ENCODE data around the gene CCDC183. TPM values are rescaled to one million over a fixed set of nuclear protein-coding genes. Genes with fewer than 3 reads are reported as not detected.
"Not testable (repeated sequence)": the region's sequence is repeated elsewhere in the genome, so short reads cannot be mapped to it uniquely, and the experiment has no call there.

CCDC183 gene
- polyA plus RNA-seq, 3 donors: 0.54 to 2.1 TPM; not detected in 1

- H3K36me3 ChIP-seq (replicated peaks in 1 of 2; ENCODE audit: control insufficient read depth in 1 of 2, insufficient read depth in 2 of 2, low read length in 2 of 2): peaks cover 11 to 12% of the 10 kb centered on the region in 2 donors
- peak in 2 of 3 donors; percentile 37 to 38 for DNase-seq
- not testable (repeated sequence) for H3K4me2 ChIP-seq (replicated peaks; ENCODE audit: extremely low read depth, low read length, poor library complexity, severe bottlenecking); H3K9ac ChIP-seq (ENCODE audit: insufficient read depth, low read length, poor library complexity, severe bottlenecking); H3K27ac ChIP-seq (ENCODE audit: low read depth in 1 of 2, low read length in 2 of 2); H3K79me2 ChIP-seq (ENCODE audit: insufficient read depth, low read length); H2AFZ ChIP-seq (ENCODE audit: insufficient read depth, low read depth, low read length, poor library complexity, severe bottlenecking); H3K4me3 ChIP-seq (replicated peaks in 1 of 3; ENCODE audit: low read depth in 2 of 3, low read length in 3 of 3); H3K9me3 ChIP-seq (replicated peaks in 1 of 2; ENCODE audit: control insufficient read depth in 1 of 2, insufficient read depth in 1 of 2, low read length in 2 of 2); H4K20me1 ChIP-seq (ENCODE audit: insufficient read depth, low read length)
- H3K27ac Mint-ChIP-seq: peak overlapping the region in 1 of 7 donors; percentile 8
- peaks cover 9 to 15% of the 10 kb centered on the region in 2 donors for H3K36me3 Mint-ChIP-seq
- peaks cover 28 to 49% of the 10 kb centered on the region in 2 donors for H3K4me1 ChIP-seq (ENCODE audit: control insufficient read depth in 1 of 2, insufficient read depth in 2 of 2, low read length in 2 of 2)
- peaks cover 0 to 15% (median 12%) of the 10 kb centered on the region in 7 donors for H3K9me3 Mint-ChIP-seq
- intact Hi-C loops (cut with micrococcal nuclease): loop anchor here (5.0 to 10.0 kb wide), 3 partner anchors 37 to 188 kb away; partner anchors contain the start of genes C8G (in 1 of the 2), FBXW5 (in 1 of the 2), FUT7 (in 1 of the 2) and RABL6 (in 1 of the 2)
- H3K4me1 Mint-ChIP-seq: peaks cover 22% of the 10 kb centered on the region
- peaks cover 30 to 57% (median 40%) of the 10 kb centered on the region in 3 donors for H3K27me3 Mint-ChIP-seq (ENCODE audit: low read depth in 3 of 3)
- WGBS (ENCODE audit: insufficient coverage): 7% methylated on average over 88 of the region's 99 CpGs
- peaks cover 12 to 43% of the 10 kb centered on the region in 2 donors for H3K27me3 ChIP-seq (ENCODE audit: control insufficient read depth in 2 of 2, insufficient read depth in 2 of 2, low read length in 2 of 2)
- H3K4me3 Mint-ChIP-seq: peak overlapping the region; percentile 47 to 79
- peak; percentile 88 for TF ChIP-seq CTCF (IDR thresholded peaks at IDR 0.05)
These were observed 47.9 kb downstream of the CCDC183 start for GRCh38 chr9:136843801-136844740.

- no peak overlapping the region for H3K4me3 ChIP-seq (replicated peaks in 1 of 3; ENCODE audit: low read depth in 2 of 3, low read length in 3 of 3)
- peaks cover 32 to 53% of the 10 kb centered on the region in 2 donors for H3K4me1 ChIP-seq (ENCODE audit: control insufficient read depth in 1 of 2, insufficient read depth in 2 of 2, low read length in 2 of 2)
- WGBS (ENCODE audit: insufficient coverage): 14% methylated on average over 88 of the region's 88 CpGs
These were observed 48.8 kb downstream of the CCDC183 start for GRCh38 chr9:136844761-136845464.

More at GRCh38 chr9:136844761-136845464, 48.8 kb downstream of the CCDC183 start:
- Mint-ChIP-seq H3K27ac (no peak overlapping the region), H3K36me3 (peaks cover 3 to 7% of the 10 kb centered on the region in 2 donors), H3K4me3 (peak overlapping the region in 1 of 2 donors; percentile 59), H3K4me1 (peaks cover 25% of the 10 kb centered on the region), H3K9me3 (peaks cover 0 to 15% (median 12%) of the 10 kb centered on the region in 7 donors), H3K27me3 (ENCODE audit: low read depth in 3 of 3) (peaks cover 30 to 57% (median 40%) of the 10 kb centered on the region in 3 donors)
- Histone ChIP-seq H3K9ac (ENCODE audit: insufficient read depth, low read length, poor library complexity, severe bottlenecking) (no peak overlapping the region), H3K27me3 (ENCODE audit: control insufficient read depth in 2 of 2, insufficient read depth in 2 of 2, low read length in 2 of 2) (peaks cover 12 to 43% of the 10 kb centered on the region in 2 donors), H2AFZ (ENCODE audit: insufficient read depth, low read depth, low read length, poor library complexity, severe bottlenecking) (no peak overlapping the region), H3K9me3 (replicated peaks in 1 of 2; ENCODE audit: control insufficient read depth in 1 of 2, insufficient read depth in 1 of 2, low read length in 2 of 2) (peaks cover 0 to 5% of the 10 kb centered on the region in 2 donors), H3K4me2 (replicated peaks; ENCODE audit: extremely low read depth, low read length, poor library complexity, severe bottlenecking) (no peak overlapping the region), H3K79me2 (ENCODE audit: insufficient read depth, low read length) (no peaks in the 10 kb centered on the region), H4K20me1 (ENCODE audit: insufficient read depth, low read length) (peaks cover 2% of the 10 kb centered on the region), H3K36me3 (replicated peaks in 1 of 2; ENCODE audit: control insufficient read depth in 1 of 2, insufficient read depth in 2 of 2, low read length in 2 of 2) (peaks cover 3 to 4% of the 10 kb centered on the region in 2 donors), H3K27ac (ENCODE audit: low read depth in 1 of 2, low read length in 2 of 2) (no peak overlapping the region)
- DNase-seq: no peak
- TF ChIP-seq CTCF (IDR thresholded peaks at IDR 0.05): no peak
- intact Hi-C loops (cut with micrococcal nuclease): loop anchor here (5.0 to 10.0 kb wide), 6 partner anchors 38 to 187 kb away; partner anchors contain the start of genes C8G (in 1 of the 2), FBXW5 (in 1 of the 2), FUT7 (in 1 of the 2) and LCN12 (in 1 of the 2)
